ENCODE measurements around the gene ARID1A. TPM values are rescaled to one million over a fixed set of nuclear protein-coding genes. Genes with fewer than 3 reads are reported as not detected.

The ARID1A gene
- 35.1 and 43.8 TPM in 2 replicates for total RNA-seq

GRCh38 chr1:26695356-26696118 is at the start of gene ARID1A:
ARID1A (plus strand) TSS chr1:26696015; CDS start chr1:26696404, 389 bp downstream.

DNA sequence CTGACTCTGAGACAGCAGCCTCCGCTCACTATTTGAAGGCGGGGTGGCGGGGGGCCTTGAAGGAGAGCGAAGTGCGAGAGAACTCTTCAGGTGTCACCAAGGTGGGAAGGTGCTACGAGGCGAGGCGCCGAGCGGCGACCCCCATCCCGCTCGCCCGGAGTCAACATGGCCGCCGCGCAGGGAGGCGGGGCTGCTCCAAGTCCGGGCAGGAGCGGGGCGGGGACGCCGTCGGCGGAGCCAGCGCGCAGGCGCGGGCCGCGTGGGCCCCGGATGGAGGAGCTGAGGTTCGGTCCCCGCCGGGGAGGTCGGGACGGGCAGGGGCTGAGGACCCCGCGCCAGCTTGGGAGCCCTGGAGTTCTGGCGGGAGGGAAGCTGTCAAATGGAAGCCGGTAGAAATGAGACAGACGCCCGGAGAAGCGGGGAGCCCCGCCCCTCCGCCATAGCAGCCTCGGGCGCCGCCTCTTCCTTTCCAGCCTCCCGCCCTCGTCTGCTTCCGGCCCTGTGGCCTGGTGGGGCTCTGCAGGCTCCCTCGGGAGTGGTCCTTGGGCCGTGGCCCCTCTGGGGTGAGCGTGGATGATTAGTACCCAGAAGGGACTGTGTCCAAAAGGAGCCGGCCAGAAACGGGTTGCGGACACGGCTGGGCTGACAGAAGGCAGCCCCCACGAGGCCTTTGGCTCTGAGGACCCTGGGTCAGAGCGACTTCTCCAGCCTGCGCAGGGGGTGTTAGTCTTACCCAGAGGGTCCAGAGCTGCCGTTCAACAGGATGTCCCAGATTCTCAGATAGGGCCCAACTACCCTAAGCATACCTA is 92.1 kb downstream of the ARID1A start, which contains the start of gene PIGV:
Gene PIGV (plus strand): TSS at position 245 of the 809 bp plus-strand sequence. CDS start 2,866 bp downstream, outside the sequence.

GRCh38 chr1:26826261-26827105 is 130.7 kb downstream of the ARID1A start, which contains the start of gene ZDHHC18:
ZDHHC18 (plus strand) TSS chr1:26826688; CDS start chr1:26826805, 117 bp downstream.

Small RNA genes lying within 50 kb of the gene (small RNA-seq; reads per million reads assigned to genes)
- gene AL627082.1 (not detected), gene RN7SL165P (not detected)

Other genes with a start within 250 kb of the ARID1A start
- 234 and 245 TPM in 2 replicates for gene HMGN2, start 223.6 kb upstream of the ARID1A start, total RNA-seq
- 12.4 and 13.1 TPM in 2 replicates for gene RPS6KA1, start 166.3 kb upstream of the ARID1A start, total RNA-seq
- gene PIGV, start 91.9 kb downstream of the ARID1A start, total RNA-seq = 6.6 and 9.8 TPM in 2 replicates
- 15.4 and 18.6 TPM in 2 replicates for gene ZDHHC18, start 130.7 kb downstream of the ARID1A start, total RNA-seq
- 0.10 TPM in 1 of 2 replicates, not detected in the other for gene SFN, start 167.1 kb downstream of the ARID1A start, total RNA-seq
- gene GPN2, start 194.3 kb downstream of the ARID1A start, total RNA-seq = 10.8 and 13.1 TPM in 2 replicates
- 6.5 and 7.5 TPM in 2 replicates for gene GPATCH3, start 204.5 kb downstream of the ARID1A start, total RNA-seq
- gene NR0B2, start 218.0 kb downstream of the ARID1A start, total RNA-seq = not detected in 2 replicates
- 32.7 and 33.3 TPM in 2 replicates for gene NUDC, start 225.7 kb downstream of the ARID1A start, total RNA-seq

Data from vein endothelial cell (primary cell).